Keratinocyte (primary cell): ENCODE results near the gene C2CD5.

Experiments
- CTCF ChIP-seq, 3 experiments: IDR thresholded peaks in 1 of 3; conservative IDR thresholded peaks in 1 of 3; optimal IDR thresholded peaks in 1 of 3; 2 replicates in 2 of 3; 3 replicates in 1 of 3; pipeline versions ENCODE3 to v1.5.1; 2011; ENCODE audit warnings: low read length in 3 of 3, mild to moderate bottlenecking in 3 of 3, moderate library complexity in 2 of 3, control low read depth in 1 of 3, inconsistent platforms in 1 of 3; ENCODE audit not compliant: insufficient read depth in 2 of 3; ENCODE audit errors: extremely low read depth in 1 of 3
- EZH2 ChIP-seq: IDR thresholded peaks from one replicate; pipeline ENCODE4 v1.6.1; 2012; ENCODE audit warnings: inconsistent platforms, mild to moderate bottlenecking, low read length, moderate library complexity

GRCh38 chr12:22409377-22410164, 134.8 kb downstream of the C2CD5 start:
- no peak for TF ChIP-seq CTCF (optimal IDR thresholded peaks at IDR 0.05 in 1 of 3, IDR thresholded peaks at IDR 0.05 in 1 of 3, conservative IDR thresholded peaks at IDR 0.05 in 1 of 3; ENCODE audit: extremely low read depth in 1 of 3, insufficient read depth in 2 of 3, low read length in 3 of 3)
- TF ChIP-seq EZH2 = no peak
